RWPE1 (cell line): ENCODE results near the gene CLDN20.

ENCODE experiments used
- CTCF ChIA-PET: fragments of 350-600 bp; sonication (Branson Sonifier 250); formaldehyde crosslinking; extraction: SDS; loops from one replicate; lab custom pipeline; 2021; lab: Yijun Ruan, JAX
- POLR2A ChIA-PET: fragments of 400-600 bp; formaldehyde crosslinking; extraction: SDS; loops from one replicate; lab custom pipeline; 2020; ENCODE audit warnings: antibody characterized with exemption; ENCODE audit not compliant: low non-redundant PET; lab: Yijun Ruan, JAX
- DNase-seq: peaks from one replicate; pipeline ENCODE4 v3.0.0; 2012; ENCODE audit warnings: low spot score
- H3K27ac ChIP-seq: fragments of 450-650 bp; 2 replicates; pipeline ENCODE4 v1.5.1; 2017
- CTCF ChIP-seq: fragments of 450-650 bp; conservative IDR thresholded peaks from 2 replicates; pipeline ENCODE4 v1.5.1; 2017; ENCODE audit warnings: low read depth, mild to moderate bottlenecking

Gene CLDN20

GRCh38 chr6:155271145-155271544, 7.3 kb downstream of the CLDN20 start:
- DNase-seq = no peak
- ChIA-PET POLR2A (no interaction called here), CTCF (interaction anchor here (0.6 to 0.7 kb wide), 2 partner anchors 27 to 346 kb away, joined by 3 read pairs; no protein-coding TSS in a partner anchor)
- H3K27ac ChIP-seq = no peak overlapping the region
- TF ChIP-seq CTCF = no peak

GRCh38 chr6:155272353-155273232, 8.8 kb downstream of the CLDN20 start:
- POLR2A ChIA-PET = no interaction called here
- DNase-seq = no peak
- no peak overlapping the region for H3K27ac ChIP-seq
- CTCF ChIA-PET = interaction anchor here (0.6 kb wide), 1 partner anchor 792 kb away, joined by 8 read pairs; no protein-coding TSS in a partner anchor
- TF ChIP-seq CTCF = no peak

GRCh38 chr6:155273431-155273830, 9.6 kb downstream of the CLDN20 start:
- no peak overlapping the region for H3K27ac ChIP-seq
- no peak for TF ChIP-seq CTCF
- POLR2A ChIA-PET = no interaction called here
- DNase-seq = peak; percentile 24
- CTCF ChIA-PET = no interaction called here

- DNase-seq = no peak
- CTCF ChIA-PET = no interaction called here
- no peak for TF ChIP-seq CTCF
- no peak overlapping the region for H3K27ac ChIP-seq
- POLR2A ChIA-PET = no interaction called here
Observed at GRCh38 chr6:155274106-155274505, 10.3 kb downstream of the CLDN20 start.

- peak overlapping the region; percentile 53 for H3K27ac ChIP-seq
- no peak for TF ChIP-seq CTCF
- DNase-seq = peak; percentile 55
- ChIA-PET POLR2A (no interaction called here), CTCF (no interaction called here)
Observed at GRCh38 chr6:155274533-155274932, 10.7 kb downstream of the CLDN20 start.

GRCh38 chr6:155275808-155276480, 12.1 kb downstream of the CLDN20 start:
- no peak for TF ChIP-seq CTCF
- no peak for DNase-seq
- CTCF ChIA-PET = interaction anchor here (0.6 kb wide), 1 partner anchor 408 kb away, joined by 3 read pairs; no protein-coding TSS in a partner anchor
- peak overlapping the region; percentile 41; the same call in 1 of the 2 replicates for H3K27ac ChIP-seq
- POLR2A ChIA-PET = no interaction called here
